Measurements from ENCODE around the gene CD274. TPM values are rescaled to one million over a fixed set of nuclear protein-coding genes. Genes with fewer than 3 reads are reported as not detected.

Gene CD274
- polyA plus RNA-seq, 3 donors, result 0.24 to 0.84 TPM; not detected in 1

DNA sequence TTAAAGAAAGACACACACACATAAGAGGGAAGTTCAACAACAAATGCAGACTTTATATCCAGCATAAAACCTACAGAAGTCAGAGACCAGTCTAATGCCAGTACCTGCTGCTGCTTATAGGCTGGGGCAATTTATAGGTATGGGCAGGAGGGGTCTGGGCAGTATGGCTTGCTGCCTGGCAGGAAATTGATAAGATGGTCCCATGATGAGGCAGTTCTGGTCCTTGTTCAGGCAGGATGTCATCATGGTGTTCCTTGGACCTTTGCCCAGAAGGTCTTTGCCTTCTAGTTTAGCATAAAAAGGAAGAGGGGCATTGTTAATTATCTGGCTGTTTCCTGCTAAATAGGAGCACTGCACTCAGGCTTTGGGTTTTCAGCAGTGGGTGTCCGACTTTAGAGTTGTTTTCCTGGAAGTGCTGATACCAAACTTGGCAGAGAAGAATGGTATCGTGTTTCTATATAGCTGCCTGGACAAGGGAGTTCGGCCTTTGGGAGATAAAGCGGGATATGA, 49.6 kb downstream of the CD274 start:
- TF ChIP-seq, protein P1, sequence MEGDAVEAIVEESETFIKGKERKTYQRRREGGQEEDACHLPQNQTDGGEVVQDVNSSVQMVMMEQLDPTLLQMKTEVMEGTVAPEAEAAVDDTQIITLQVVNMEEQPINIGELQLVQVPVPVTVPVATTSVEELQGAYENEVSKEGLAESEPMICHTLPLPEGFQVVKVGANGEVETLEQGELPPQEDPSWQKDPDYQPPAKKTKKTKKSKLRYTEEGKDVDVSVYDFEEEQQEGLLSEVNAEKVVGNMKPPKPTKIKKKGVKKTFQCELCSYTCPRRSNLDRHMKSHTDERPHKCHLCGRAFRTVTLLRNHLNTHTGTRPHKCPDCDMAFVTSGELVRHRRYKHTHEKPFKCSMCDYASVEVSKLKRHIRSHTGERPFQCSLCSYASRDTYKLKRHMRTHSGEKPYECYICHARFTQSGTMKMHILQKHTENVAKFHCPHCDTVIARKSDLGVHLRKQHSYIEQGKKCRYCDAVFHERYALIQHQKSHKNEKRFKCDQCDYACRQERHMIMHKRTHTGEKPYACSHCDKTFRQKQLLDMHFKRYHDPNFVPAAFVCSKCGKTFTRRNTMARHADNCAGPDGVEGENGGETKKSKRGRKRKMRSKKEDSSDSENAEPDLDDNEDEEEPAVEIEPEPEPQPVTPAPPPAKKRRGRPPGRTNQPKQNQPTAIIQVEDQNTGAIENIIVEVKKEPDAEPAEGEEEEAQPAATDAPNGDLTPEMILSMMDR (IDR thresholded peaks at IDR 0.05), result no peak
- DNase-seq, result no peak
- peaks cover 0 to 6% (median 0%) of the 10 kb centered on the region in 7 donors for H3K9me3 Mint-ChIP-seq

DNA sequence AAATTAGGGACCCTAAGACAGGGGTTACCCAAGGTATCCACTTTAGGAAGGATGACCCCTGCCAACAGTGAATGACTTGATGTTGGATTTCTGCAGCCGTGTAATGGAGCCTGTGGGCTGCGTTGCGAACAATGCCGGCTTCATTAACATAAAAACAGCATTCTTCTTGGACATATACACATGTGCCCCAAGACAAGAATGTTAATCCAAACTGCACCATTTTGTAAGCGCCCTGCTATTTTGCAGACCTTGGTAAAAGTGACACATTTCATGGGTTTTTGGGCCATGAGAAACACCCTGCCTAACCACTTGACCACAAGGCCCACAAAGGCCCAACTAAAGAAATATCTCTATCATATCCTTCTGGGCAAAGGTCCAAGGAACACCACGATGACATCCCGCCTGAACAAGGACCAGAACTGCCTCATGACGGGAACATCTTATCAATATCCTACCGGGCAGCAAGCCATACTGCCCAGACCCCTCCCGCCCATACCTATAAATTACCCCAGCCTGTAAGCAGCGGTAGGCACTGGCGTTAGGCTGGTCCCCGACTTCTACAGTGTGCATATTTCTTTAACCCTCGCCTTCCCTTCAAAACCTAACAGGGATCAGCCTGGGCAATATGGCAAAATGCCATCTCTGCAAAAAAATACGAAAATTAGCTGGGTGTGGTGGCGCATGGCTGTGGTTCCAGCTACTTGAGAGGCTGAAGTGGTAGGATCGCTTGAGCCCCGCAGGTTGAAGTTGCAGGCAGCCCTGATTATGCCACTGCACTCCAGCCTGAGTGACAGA, 50.3 kb downstream of the CD274 start:
- intact Hi-C loops (cut with micrococcal nuclease), result no loop called here
- Histone ChIP-seq H2AFZ (ENCODE audit: insufficient read depth, low read depth, low read length, poor library complexity, severe bottlenecking) (no peak overlapping the region), H3K4me2 (replicated peaks; ENCODE audit: extremely low read depth, low read length, poor library complexity, severe bottlenecking) (no peak overlapping the region), H3K4me3 (replicated peaks in 1 of 3; ENCODE audit: low read depth in 2 of 3, low read length in 3 of 3) (no peak overlapping the region), H3K9ac (ENCODE audit: insufficient read depth, low read length, poor library complexity, severe bottlenecking) (no peak overlapping the region), H3K27ac (ENCODE audit: low read depth in 1 of 2, low read length in 2 of 2) (no peak overlapping the region), H3K36me3 (replicated peaks in 1 of 2; ENCODE audit: control insufficient read depth in 1 of 2, insufficient read depth in 2 of 2, low read length in 2 of 2) (no peaks in the 10 kb centered on the region), H3K79me2 (ENCODE audit: insufficient read depth, low read length) (no peaks in the 10 kb centered on the region), H4K20me1 (ENCODE audit: insufficient read depth, low read length) (no peaks in the 10 kb centered on the region), H3K27me3 (ENCODE audit: control insufficient read depth in 2 of 2, insufficient read depth in 2 of 2, low read length in 2 of 2) (no peaks in the 10 kb centered on the region), H3K4me1 (ENCODE audit: control insufficient read depth in 1 of 2, insufficient read depth in 2 of 2, low read length in 2 of 2) (peaks cover 13 to 15% of the 10 kb centered on the region in 2 donors), H3K9me3 (replicated peaks in 1 of 2; ENCODE audit: control insufficient read depth in 1 of 2, insufficient read depth in 1 of 2, low read length in 2 of 2) (no peaks in the 10 kb centered on the region)
- no peak overlapping the region for H3K27ac Mint-ChIP-seq
- H3K27me3 Mint-ChIP-seq (ENCODE audit: low read depth in 3 of 3), result peaks cover 0 to 12% (median 0%) of the 10 kb centered on the region in 3 donors
- no peak for DNase-seq
- peaks cover 0 to 6% (median 0%) of the 10 kb centered on the region in 7 donors for H3K9me3 Mint-ChIP-seq
- H3K4me3 Mint-ChIP-seq, result peak overlapping the region in 1 of 2 donors; percentile 56
- WGBS (ENCODE audit: insufficient coverage), result 14% methylated on average over 16 of the region's 18 CpGs
- TF ChIP-seq, protein P1 (IDR thresholded peaks at IDR 0.05), result no peak
- H3K4me1 Mint-ChIP-seq, result peaks cover 20% of the 10 kb centered on the region
- H3K36me3 Mint-ChIP-seq, result no peaks in the 10 kb centered on the region

More for the DNA sequence above, 49.6 kb downstream of the CD274 start:
- Histone ChIP-seq H3K36me3 (replicated peaks in 1 of 2; ENCODE audit: control insufficient read depth in 1 of 2, insufficient read depth in 2 of 2, low read length in 2 of 2) (no peaks in the 10 kb centered on the region), H3K4me3 (replicated peaks in 1 of 3; ENCODE audit: low read depth in 2 of 3, low read length in 3 of 3) (no peak overlapping the region), H3K27ac (ENCODE audit: low read depth in 1 of 2, low read length in 2 of 2) (no peak overlapping the region), H3K9me3 (replicated peaks in 1 of 2; ENCODE audit: control insufficient read depth in 1 of 2, insufficient read depth in 1 of 2, low read length in 2 of 2) (no peaks in the 10 kb centered on the region), H3K4me1 (ENCODE audit: control insufficient read depth in 1 of 2, insufficient read depth in 2 of 2, low read length in 2 of 2) (peaks cover 13 to 15% of the 10 kb centered on the region in 2 donors), H2AFZ (ENCODE audit: insufficient read depth, low read depth, low read length, poor library complexity, severe bottlenecking) (no peak overlapping the region), H3K9ac (ENCODE audit: insufficient read depth, low read length, poor library complexity, severe bottlenecking) (no peak overlapping the region), H3K79me2 (ENCODE audit: insufficient read depth, low read length) (no peaks in the 10 kb centered on the region), H4K20me1 (ENCODE audit: insufficient read depth, low read length) (no peaks in the 10 kb centered on the region), H3K4me2 (replicated peaks; ENCODE audit: extremely low read depth, low read length, poor library complexity, severe bottlenecking) (no peak overlapping the region), H3K27me3 (ENCODE audit: control insufficient read depth in 2 of 2, insufficient read depth in 2 of 2, low read length in 2 of 2) (no peaks in the 10 kb centered on the region)
- 8% methylated on average over 4 of the region's 4 CpGs for WGBS (ENCODE audit: insufficient coverage)
- peak overlapping the region in 1 of 7 donors; percentile 16 for H3K27ac Mint-ChIP-seq
- peaks cover 0 to 12% (median 0%) of the 10 kb centered on the region in 3 donors for H3K27me3 Mint-ChIP-seq (ENCODE audit: low read depth in 3 of 3)
- peaks cover 20% of the 10 kb centered on the region for H3K4me1 Mint-ChIP-seq
- intact Hi-C loops (cut with micrococcal nuclease), result loop anchor here in 1 of 2 donors (10.0 kb wide), 1 partner anchor 705 kb away; the partner anchor contains the start of gene RCL1
- no peak overlapping the region for H3K4me3 Mint-ChIP-seq
- H3K36me3 Mint-ChIP-seq, result no peaks in the 10 kb centered on the region
